Loucy (cell line): Measurements from ENCODE around the gene TBCE.

Source experiments
- H2AFZ ChIP-seq: fragments of 200-600 bp; sonication (generic); 2 replicates; pipeline ENCODE4 v1.6.0; 2016; ENCODE audit warnings: antibody characterized with exemption, mild to moderate bottlenecking, low read length, moderate library complexity
- H3F3A ChIP-seq: fragments of 200-600 bp; 2 replicates; pipeline ENCODE4 v1.6.0; 2016; ENCODE audit warnings: antibody characterized with exemption, low read depth, mild to moderate bottlenecking
- H3K27me3 ChIP-seq: fragments of 200-600 bp; sonication (generic); 2 replicates; pipeline ENCODE4 v1.6.1; 2014; ENCODE audit warnings: low read length, mild to moderate bottlenecking; ENCODE audit not compliant: insufficient read depth, poor library complexity, severe bottlenecking
- H3K36me3 ChIP-seq: fragments of 200-600 bp; sonication (generic); 2 replicates; pipeline ENCODE4 v1.6.1; 2016; ENCODE audit warnings: low read length; ENCODE audit not compliant: insufficient read depth
- H3K4me1 ChIP-seq: fragments of 200-600 bp; sonication (generic); 2 replicates; pipeline ENCODE4 v1.5.1; 2014; ENCODE audit warnings: low read length, mild to moderate bottlenecking; ENCODE audit not compliant: insufficient read depth, poor library complexity, severe bottlenecking
- H3K4me2 ChIP-seq: fragments of 200-600 bp; sonication (generic); 2 replicates; pipeline ENCODE4 v1.6.0; 2014; ENCODE audit warnings: antibody characterized with exemption, low read length, low read depth, mild to moderate bottlenecking; ENCODE audit not compliant: poor library complexity, severe bottlenecking
- H3K4me3 ChIP-seq: fragments of 200-600 bp; sonication (generic); 2 replicates; pipeline ENCODE4 v1.5.1; 2014; ENCODE audit warnings: low read length, mild to moderate bottlenecking, mixed read lengths; ENCODE audit not compliant: poor library complexity, severe bottlenecking
- H3K79me2 ChIP-seq: fragments of 200-600 bp; sonication (generic); 2 replicates; pipeline ENCODE4 v1.6.1; 2014; ENCODE audit warnings: low read length; ENCODE audit not compliant: insufficient read depth
- H3K9ac ChIP-seq: fragments of 200-600 bp; sonication (generic); 2 replicates; pipeline ENCODE4 v1.6.0; 2014; ENCODE audit warnings: mild to moderate bottlenecking, low read depth, low read length, moderate library complexity; ENCODE audit not compliant: poor library complexity, severe bottlenecking
- H3K9me2 ChIP-seq: fragments of 200-600 bp; sonication (generic); replicated peaks from 2 replicates; pipeline ENCODE4 v1.6.1; 2016; ENCODE audit warnings: low read depth, low read length, mixed read lengths
- H3K9me3 ChIP-seq: fragments of 200-600 bp; sonication (generic); 2 replicates; pipeline ENCODE4 v1.6.1; 2014; ENCODE audit warnings: mild to moderate bottlenecking, antibody characterized with exemption, low read length, low read depth; ENCODE audit not compliant: insufficient read depth
- H4K20me1 ChIP-seq: fragments of 200-600 bp; sonication (generic); 2 replicates; pipeline ENCODE4 v1.6.0; 2014; ENCODE audit warnings: antibody characterized with exemption, low read length, mild to moderate bottlenecking; ENCODE audit not compliant: insufficient read depth, poor library complexity, severe bottlenecking
- EZH2phosphoT487 ChIP-seq: fragments of 200-600 bp; IDR thresholded peaks from 2 replicates; pipeline ENCODE4 v1.6.1; 2018; ENCODE audit warnings: antibody characterized with exemption, mild to moderate bottlenecking, moderate library complexity, borderline replicate concordance
- TF ChIP-seq, protein P1 (sequence below): fragments of 200-600 bp; sonication (generic); conservative IDR thresholded peaks from 2 replicates; pipeline ENCODE4 v1.5.1; 2014; ENCODE audit warnings: mild to moderate bottlenecking, antibody characterized with exemption, low read length

TBCE gene

DNA sequence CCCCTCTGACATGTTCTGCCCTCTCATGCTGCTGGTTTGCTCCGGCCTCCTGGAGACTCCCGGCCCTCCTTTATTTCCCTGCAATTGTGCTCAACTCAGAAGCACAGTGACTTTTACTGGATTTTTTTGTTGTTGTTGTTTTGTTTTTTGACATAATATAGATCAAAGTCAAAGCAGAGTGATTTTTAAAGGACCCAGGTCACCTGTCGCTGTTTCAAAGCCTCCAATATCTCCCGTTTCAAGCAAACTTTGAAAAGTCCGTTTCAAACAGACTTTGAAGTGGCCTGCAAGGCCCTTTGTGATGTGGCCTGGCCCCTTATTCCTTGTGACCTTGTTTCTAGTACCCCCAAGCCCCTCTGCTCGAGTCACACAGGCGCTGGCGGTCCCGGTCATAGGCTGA is 58.1 kb downstream of the TBCE start:
- H3K9me2 ChIP-seq = no peaks in the 10 kb centered on the region
- H4K20me1 ChIP-seq = no peaks in the 10 kb centered on the region
- H3K79me2 ChIP-seq = peaks cover 9% of the 10 kb centered on the region; the same call in 1 of the 2 replicates
- no peaks in the 10 kb centered on the region for H3K36me3 ChIP-seq
- H3K9me3 ChIP-seq = no peaks in the 10 kb centered on the region
- H3F3A ChIP-seq = no peaks in the 10 kb centered on the region
- H3K4me2 ChIP-seq = no peak overlapping the region
- no peaks in the 10 kb centered on the region for H3K27me3 ChIP-seq
- TF ChIP-seq, protein P1, sequence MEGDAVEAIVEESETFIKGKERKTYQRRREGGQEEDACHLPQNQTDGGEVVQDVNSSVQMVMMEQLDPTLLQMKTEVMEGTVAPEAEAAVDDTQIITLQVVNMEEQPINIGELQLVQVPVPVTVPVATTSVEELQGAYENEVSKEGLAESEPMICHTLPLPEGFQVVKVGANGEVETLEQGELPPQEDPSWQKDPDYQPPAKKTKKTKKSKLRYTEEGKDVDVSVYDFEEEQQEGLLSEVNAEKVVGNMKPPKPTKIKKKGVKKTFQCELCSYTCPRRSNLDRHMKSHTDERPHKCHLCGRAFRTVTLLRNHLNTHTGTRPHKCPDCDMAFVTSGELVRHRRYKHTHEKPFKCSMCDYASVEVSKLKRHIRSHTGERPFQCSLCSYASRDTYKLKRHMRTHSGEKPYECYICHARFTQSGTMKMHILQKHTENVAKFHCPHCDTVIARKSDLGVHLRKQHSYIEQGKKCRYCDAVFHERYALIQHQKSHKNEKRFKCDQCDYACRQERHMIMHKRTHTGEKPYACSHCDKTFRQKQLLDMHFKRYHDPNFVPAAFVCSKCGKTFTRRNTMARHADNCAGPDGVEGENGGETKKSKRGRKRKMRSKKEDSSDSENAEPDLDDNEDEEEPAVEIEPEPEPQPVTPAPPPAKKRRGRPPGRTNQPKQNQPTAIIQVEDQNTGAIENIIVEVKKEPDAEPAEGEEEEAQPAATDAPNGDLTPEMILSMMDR = no peak
- no peak for TF ChIP-seq EZH2phosphoT487
- no peak overlapping the region for H3K9ac ChIP-seq
- peaks cover 24% of the 10 kb centered on the region for H3K4me1 ChIP-seq
- no peak overlapping the region for H2AFZ ChIP-seq
- no peak overlapping the region for H3K4me3 ChIP-seq

- Histone ChIP-seq H3K36me3 (no peaks in the 10 kb centered on the region), H3K9ac (no peak overlapping the region), H3K9me3 (no peaks in the 10 kb centered on the region), H3K4me3 (no peak overlapping the region), H3K4me1 (peaks cover 24% of the 10 kb centered on the region), H3K79me2 (peaks cover 9% of the 10 kb centered on the region; the same call in 1 of the 2 replicates), H3K27me3 (no peaks in the 10 kb centered on the region), H2AFZ (no peak overlapping the region), H3F3A (no peaks in the 10 kb centered on the region), H4K20me1 (no peaks in the 10 kb centered on the region), H3K4me2 (no peak overlapping the region), H3K9me2 (no peaks in the 10 kb centered on the region)
- TF ChIP-seq, protein P1 = no peak
- TF ChIP-seq EZH2phosphoT487 = no peak
These were observed 58.9 kb downstream of the TBCE start for GRCh38 chr1:235426143-235426542.

DNA sequence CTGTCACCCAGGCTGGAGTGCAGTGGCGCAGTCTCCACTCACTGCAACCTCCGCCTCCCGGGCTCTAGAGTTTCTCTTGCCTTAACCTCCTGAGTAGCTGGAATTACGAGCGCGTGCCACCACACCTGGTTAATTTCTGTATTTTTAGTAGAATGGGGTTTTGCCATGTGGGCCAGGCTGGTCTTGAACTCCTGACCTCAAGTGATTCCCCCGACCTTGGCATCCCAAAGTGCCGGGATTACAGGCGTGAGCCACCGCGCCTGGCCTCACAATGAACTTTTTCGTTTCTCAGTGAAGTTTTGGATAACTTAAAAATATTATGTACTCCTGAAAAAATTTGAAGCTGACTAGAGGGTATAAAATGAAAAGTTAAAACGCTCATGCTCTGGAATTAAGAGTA is 59.5 kb downstream of the TBCE start:
- no peaks in the 10 kb centered on the region for H3K9me3 ChIP-seq
- H3K4me3 ChIP-seq = no peak overlapping the region
- no peak overlapping the region for H3K9ac ChIP-seq
- TF ChIP-seq, protein P1 = no peak
- no peak for TF ChIP-seq EZH2phosphoT487
- no peaks in the 10 kb centered on the region for H3K36me3 ChIP-seq
- no peaks in the 10 kb centered on the region for H3K27me3 ChIP-seq
- peaks cover 22% of the 10 kb centered on the region for H3K4me1 ChIP-seq
- H4K20me1 ChIP-seq = no peaks in the 10 kb centered on the region
- no peak overlapping the region for H3K4me2 ChIP-seq
- no peaks in the 10 kb centered on the region for H3F3A ChIP-seq
- H3K79me2 ChIP-seq = peaks cover 9% of the 10 kb centered on the region; the same call in 1 of the 2 replicates
- no peaks in the 10 kb centered on the region for H3K9me2 ChIP-seq
- no peak overlapping the region for H2AFZ ChIP-seq
